ENCODE data around the gene NIT1. TPM values are rescaled to one million over a fixed set of nuclear protein-coding genes. Genes with fewer than 3 reads are reported as not detected.
A peak's percentile ranks its signal among the peaks of the same experiment; 100 is the strongest.

NIT1 gene
- total RNA-seq, 1 donor from 2014 or later, result 47.5 TPM

GRCh38 chr1:161164901-161165610 lies 47.2 kb downstream of the NIT1 start:
- no peaks in the 10 kb centered on the region for H3K9me3 Mint-ChIP-seq
- no peak for TF ChIP-seq CTCF (conservative IDR thresholded peaks at IDR 0.05)
- H3K4me3 Mint-ChIP-seq, result peak overlapping the region; percentile 68
- peaks cover 13% of the 10 kb centered on the region for H3K36me3 Mint-ChIP-seq
- peak overlapping the region; percentile 99 for H3K27ac Mint-ChIP-seq
- H3K4me1 Mint-ChIP-seq (ENCODE audit: unreplicated experiment), result peaks cover 24% of the 10 kb centered on the region
- H3K27me3 Mint-ChIP-seq, result no peaks in the 10 kb centered on the region
- DNase-seq (ENCODE audit: extremely low spot score, unreplicated experiment), result no peak

- Mint-ChIP-seq H3K36me3 (peaks cover 13% of the 10 kb centered on the region), H3K4me3 (peak within 1 kb of the TSS; percentile 97)
Measured at GRCh38 chr1:161165742-161166668, 48.1 kb downstream of the NIT1 start, which contains the start of gene PPOX. Gene PPOX (plus strand): TSS chr1:161166426. CDS start chr1:161166848, 422 bp downstream.

GRCh38 chr1:161166669-161167548 lies 49.0 kb downstream of the NIT1 start:
- H3K36me3 Mint-ChIP-seq, result peaks cover 13% of the 10 kb centered on the region

More at GRCh38 chr1:161165742-161166668, 48.1 kb downstream of the NIT1 start, which contains the start of gene PPOX:
- peak; percentile 61 for TF ChIP-seq CTCF (conservative IDR thresholded peaks at IDR 0.05)
- no peaks in the 10 kb centered on the region for H3K9me3 Mint-ChIP-seq
- no peaks in the 10 kb centered on the region for H3K27me3 Mint-ChIP-seq
- DNase-seq (ENCODE audit: extremely low spot score, unreplicated experiment), result peak; percentile 94
- peak within 1 kb of the TSS; percentile 99 for H3K27ac Mint-ChIP-seq
- peaks cover 20% of the 10 kb centered on the region for H3K4me1 Mint-ChIP-seq (ENCODE audit: unreplicated experiment)

DNA sequence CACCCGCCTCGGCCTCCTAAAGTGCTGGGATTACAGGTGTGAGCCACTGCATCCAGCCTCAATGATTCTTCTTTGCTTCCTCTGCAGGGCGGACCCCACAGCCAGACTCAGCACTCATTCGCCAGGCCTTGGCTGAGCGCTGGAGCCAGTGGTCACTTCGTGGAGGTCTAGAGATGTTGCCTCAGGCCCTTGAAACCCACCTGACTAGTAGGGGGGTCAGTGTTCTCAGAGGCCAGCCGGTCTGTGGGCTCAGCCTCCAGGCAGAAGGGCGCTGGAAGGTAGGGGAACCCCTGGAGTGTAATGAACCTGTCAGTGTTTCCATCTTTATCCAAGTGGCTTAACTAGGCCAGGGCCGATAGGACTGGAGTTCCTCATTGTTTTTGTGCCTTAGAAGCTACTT lies 51.0 kb downstream of the NIT1 start:
- no peak for DNase-seq (ENCODE audit: extremely low spot score, unreplicated experiment)
- no peaks in the 10 kb centered on the region for H3K27me3 Mint-ChIP-seq
- no peak overlapping the region for H3K27ac Mint-ChIP-seq
- TF ChIP-seq CTCF (conservative IDR thresholded peaks at IDR 0.05), result no peak
- H3K9me3 Mint-ChIP-seq, result no peaks in the 10 kb centered on the region
- H3K4me1 Mint-ChIP-seq (ENCODE audit: unreplicated experiment), result peaks cover 5% of the 10 kb centered on the region
- peaks cover 13% of the 10 kb centered on the region for H3K36me3 Mint-ChIP-seq
- peak overlapping the region; percentile 97 for H3K4me3 Mint-ChIP-seq

More at GRCh38 chr1:161166669-161167548, 49.0 kb downstream of the NIT1 start:
- no peak for TF ChIP-seq CTCF (conservative IDR thresholded peaks at IDR 0.05)
- Mint-ChIP-seq H3K9me3 (no peaks in the 10 kb centered on the region), H3K4me3 (peak overlapping the region; percentile 97), H3K4me1 (ENCODE audit: unreplicated experiment) (peaks cover 13% of the 10 kb centered on the region), H3K27ac (peak overlapping the region; percentile 99), H3K27me3 (no peaks in the 10 kb centered on the region)
- no peak for DNase-seq (ENCODE audit: extremely low spot score, unreplicated experiment)

Other genes starting within 250 kb of the NIT1 start
- 23.1 and 59.8 TPM in 2 replicates for gene ITLN1, start 232.9 kb upstream of the NIT1 start, total RNA-seq (ENCODE audit: low replicate concordance)
- gene ITLN2, start 163.3 kb upstream of the NIT1 start, total RNA-seq (ENCODE audit: low replicate concordance), result 0.99 and 1.7 TPM in 2 replicates
- 66.8 and 147 TPM in 2 replicates for gene F11R, start 97.0 kb upstream of the NIT1 start, total RNA-seq (ENCODE audit: low replicate concordance)
- 40.8 and 98.0 TPM in 2 replicates for gene TSTD1, start 79.1 kb upstream of the NIT1 start, total RNA-seq (ENCODE audit: low replicate concordance)
- gene USF1, start 72.1 kb upstream of the NIT1 start, total RNA-seq (ENCODE audit: low replicate concordance), result 62.2 and 79.1 TPM in 2 replicates
- gene ARHGAP30, start 48.2 kb upstream of the NIT1 start, total RNA-seq (ENCODE audit: low replicate concordance), result 1.3 and 3.3 TPM in 2 replicates
- gene NECTIN4, start 28.5 kb upstream of the NIT1 start, total RNA-seq (ENCODE audit: low replicate concordance), result 57.7 and 193 TPM in 2 replicates
- gene KLHDC9, start 19.7 kb upstream of the NIT1 start, total RNA-seq (ENCODE audit: low replicate concordance), result 14.1 and 14.3 TPM in 2 replicates
- gene PFDN2, start 68 bp upstream of the NIT1 start, total RNA-seq (ENCODE audit: low replicate concordance), result 41.1 and 50.9 TPM in 2 replicates
- gene DEDD, start 14.6 kb downstream of the NIT1 start, total RNA-seq (ENCODE audit: low replicate concordance), result 31.3 and 41.0 TPM in 2 replicates
- gene UFC1, start 35.9 kb downstream of the NIT1 start, total RNA-seq (ENCODE audit: low replicate concordance), result 90.3 and 103 TPM in 2 replicates
- gene USP21, start 41.4 kb downstream of the NIT1 start, total RNA-seq (ENCODE audit: low replicate concordance), result 31.6 and 45.7 TPM in 2 replicates
- gene PPOX, start 48.3 kb downstream of the NIT1 start, total RNA-seq (ENCODE audit: low replicate concordance), result 25.7 and 43.6 TPM in 2 replicates
- gene B4GALT3, start 59.4 kb downstream of the NIT1 start, total RNA-seq (ENCODE audit: low replicate concordance), result 42.4 and 48.5 TPM in 2 replicates
- gene ADAMTS4, start 80.9 kb downstream of the NIT1 start, total RNA-seq (ENCODE audit: low replicate concordance), result 0.10 and 2.5 TPM in 2 replicates
- 93.1 and 97.4 TPM in 2 replicates for gene NDUFS2, start 84.3 kb downstream of the NIT1 start, total RNA-seq (ENCODE audit: low replicate concordance)
- gene FCER1G, start 97.2 kb downstream of the NIT1 start, total RNA-seq (ENCODE audit: low replicate concordance), result 0.80 TPM in 1 of 2 replicates, not detected in the other
- gene APOA2, start 105.5 kb downstream of the NIT1 start, total RNA-seq (ENCODE audit: low replicate concordance), result 39.5 and 238 TPM in 2 replicates
- gene TOMM40L, start 108.0 kb downstream of the NIT1 start, total RNA-seq (ENCODE audit: low replicate concordance), result 13.6 and 13.7 TPM in 2 replicates
- gene NR1I3, start 120.1 kb downstream of the NIT1 start, total RNA-seq (ENCODE audit: low replicate concordance), result not detected in 2 replicates
- 1.0 and 3.4 TPM in 2 replicates for gene PCP4L1, start 140.6 kb downstream of the NIT1 start, total RNA-seq (ENCODE audit: low replicate concordance)
- 0.76 and 3.6 TPM in 2 replicates for gene MPZ, start 191.9 kb downstream of the NIT1 start, total RNA-seq (ENCODE audit: low replicate concordance)
- gene SDHC, start 196.3 kb downstream of the NIT1 start, total RNA-seq (ENCODE audit: low replicate concordance), result 206 and 235 TPM in 2 replicates
- 0.76 and 13.5 TPM in 2 replicates for gene CFAP126, start 249.8 kb downstream of the NIT1 start, total RNA-seq (ENCODE audit: low replicate concordance)

Data from type B pancreatic cell (in vitro differentiated cells).